Colonic mucosa (tissue), 4 donors: ENCODE measurements around the gene GABBR2. TPM values are rescaled to one million over a fixed set of nuclear protein-coding genes. Genes with fewer than 3 reads are reported as not detected.

ENCODE experiments used
- DNase-seq: peaks from one replicate; pipeline ENCODE4 v3.0.0-alpha.2; 2020
- H3K27ac ChIP-seq: fragments of 200-600 bp; one replicate; pipeline ENCODE4 v1.8.0; 2021
- H3K27me3 ChIP-seq: fragments of 200-600 bp; one replicate; pipeline ENCODE4 v1.8.0; 2021
- H3K36me3 ChIP-seq: fragments of 200-600 bp; one replicate; pipeline ENCODE4 v1.8.0; 2021
- H3K4me1 ChIP-seq: fragments of 200-600 bp; one replicate; pipeline ENCODE4 v1.8.0; 2021; ENCODE audit warnings: mild to moderate bottlenecking
- H3K4me3 ChIP-seq: fragments of 200-600 bp; one replicate; pipeline ENCODE4 v1.8.0; 2021
- H3K9ac ChIP-seq, 2 donors: one replicate each; pipeline ENCODE4 v1.7.0; 2013; ENCODE audit warnings: control low read depth in 2 of 2, low read depth in 2 of 2, low read length in 2 of 2
- H3K9me3 ChIP-seq: fragments of 200-600 bp; one replicate; pipeline ENCODE4 v1.8.0; 2021
- CTCF ChIP-seq: fragments of 200-600 bp; IDR thresholded peaks from one replicate; pipeline ENCODE4 v1.8.0; 2022; ENCODE audit warnings: antibody characterized with exemption, mild to moderate bottlenecking
- intact Hi-C: fragments of 100-400 bp; cut with DNase I; formaldehyde crosslinking; loops from one replicate; pipeline ENCODE4 v1.14.1; 2022
- total RNA-seq, 2 donors: library from RNA; stranded (reverse); fragmentation: NEBNext Ultra II Directional in 1 of 2; extraction: Animal tissue kit (Norgen Biotek cat#: 25700) in 1 of 2; gene quantifications; one replicate each; pipeline ENCODE4 v1.2.1, GENCODE V29; 2021
- donor health status: healthy.
- donor health status: DM: no; HTN: no; CAD: no.
- donor health status: DM: no; HTN: no; CAD: no.

GABBR2 gene
- total RNA-seq, 2 donors from 2014 or later = 0.05 TPM; not detected in 1

GRCh38 chr9:98342098-98342819, 366.5 kb downstream of the GABBR2 start:
- no peaks in the 10 kb centered on the region for H3K4me1 ChIP-seq
- no peak overlapping the region for H3K27ac ChIP-seq

GRCh38 chr9:98341157-98342097, 367.3 kb downstream of the GABBR2 start:
- no peak for TF ChIP-seq CTCF
- no peak overlapping the region for H3K9ac ChIP-seq
- no peak overlapping the region for H3K27ac ChIP-seq

More at GRCh38 chr9:98342098-98342819, 366.5 kb downstream of the GABBR2 start:
- TF ChIP-seq CTCF = no peak
- no peaks in the 10 kb centered on the region for H3K9me3 ChIP-seq
- no peaks in the 10 kb centered on the region for H3K27me3 ChIP-seq
- H3K36me3 ChIP-seq = no peaks in the 10 kb centered on the region
- DNase-seq = no peak
- no peak overlapping the region for H3K9ac ChIP-seq
- intact Hi-C loops = no loop called here
- H3K4me3 ChIP-seq = no peak overlapping the region

GRCh38 chr9:98339987-98340800, 368.5 kb downstream of the GABBR2 start:
- Histone ChIP-seq H3K4me1 (no peaks in the 10 kb centered on the region), H3K27ac (no peak overlapping the region), H3K27me3 (no peaks in the 10 kb centered on the region), H3K9me3 (no peaks in the 10 kb centered on the region), H3K36me3 (no peaks in the 10 kb centered on the region), H3K9ac (no peak overlapping the region), H3K4me3 (no peak overlapping the region)
- intact Hi-C loops = no loop called here
- DNase-seq = no peak
- no peak for TF ChIP-seq CTCF

More at GRCh38 chr9:98341157-98342097, 367.3 kb downstream of the GABBR2 start:
- Histone ChIP-seq H3K27me3 (no peaks in the 10 kb centered on the region), H3K9me3 (no peaks in the 10 kb centered on the region), H3K36me3 (no peaks in the 10 kb centered on the region), H3K4me1 (no peaks in the 10 kb centered on the region), H3K4me3 (no peak overlapping the region)
- intact Hi-C loops = no loop called here
- no peak for DNase-seq

GRCh38 chr9:98335661-98336060, 373.1 kb downstream of the GABBR2 start:
- H3K9ac ChIP-seq = no peak overlapping the region
- H3K4me3 ChIP-seq = no peak overlapping the region
- DNase-seq = no peak
- no peak for TF ChIP-seq CTCF
- no peaks in the 10 kb centered on the region for H3K27me3 ChIP-seq
- H3K36me3 ChIP-seq = no peaks in the 10 kb centered on the region
- H3K9me3 ChIP-seq = no peaks in the 10 kb centered on the region
- intact Hi-C loops = no loop called here
- no peaks in the 10 kb centered on the region for H3K4me1 ChIP-seq
- no peak overlapping the region for H3K27ac ChIP-seq

- no peaks in the 10 kb centered on the region for H3K27me3 ChIP-seq
- no peaks in the 10 kb centered on the region for H3K4me1 ChIP-seq
- TF ChIP-seq CTCF = no peak
- no peak overlapping the region for H3K4me3 ChIP-seq
- no peaks in the 10 kb centered on the region for H3K36me3 ChIP-seq
- no peaks in the 10 kb centered on the region for H3K9me3 ChIP-seq
- no peak overlapping the region for H3K27ac ChIP-seq
- no peak overlapping the region for H3K9ac ChIP-seq
- no peak for DNase-seq
- intact Hi-C loops = no loop called here
Observed at GRCh38 chr9:98334796-98335195, 373.9 kb downstream of the GABBR2 start.
